NCI-H82 (cell line): Measurements from ENCODE around the gene PUSL1.

Source experiments
- DNase-seq: peaks from one replicate; lab custom pipeline; 2025; lab: John Stamatoyannopoulos, UW

Gene PUSL1

GRCh38 chr1:1340791-1341548 is 32.6 kb downstream of the PUSL1 start:
- no peak for DNase-seq

- no peak for DNase-seq
These were observed 33.2 kb downstream of the PUSL1 start for GRCh38 chr1:1341549-1342021.

DNA sequence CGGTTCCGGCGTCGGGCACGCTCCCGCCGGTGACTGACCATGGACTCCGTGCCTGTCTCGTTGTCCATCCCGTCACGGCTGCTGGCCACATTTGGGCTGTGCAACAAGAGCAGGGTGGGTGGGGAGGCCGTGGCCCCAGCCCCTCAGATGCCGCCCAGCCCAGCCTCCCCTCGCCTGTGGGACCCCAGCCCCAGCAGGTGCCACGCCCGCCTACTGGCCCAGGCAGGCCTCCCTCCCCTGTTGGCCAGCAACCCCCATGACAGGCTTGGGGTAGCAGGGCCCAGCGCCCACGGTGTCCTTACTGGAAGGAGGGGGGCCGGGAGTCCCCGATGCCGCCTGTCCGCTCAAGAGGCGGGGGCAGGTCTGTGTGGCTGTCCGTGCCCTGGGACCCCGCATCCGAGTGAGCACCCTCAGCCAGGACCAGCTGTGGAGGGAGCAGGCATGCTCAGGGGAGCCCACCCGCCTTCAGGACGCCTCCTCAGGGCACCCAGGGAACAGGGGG is 33.7 kb downstream of the PUSL1 start:
- DNase-seq, result no peak

- DNase-seq, result no peak
These were observed 34.3 kb downstream of the PUSL1 start for GRCh38 chr1:1342584-1343115.

GRCh38 chr1:1343811-1344421 is 35.5 kb downstream of the PUSL1 start:
- DNase-seq, result no peak

GRCh38 chr1:1344655-1345361 is 36.4 kb downstream of the PUSL1 start:
- peak; percentile 72 for DNase-seq

DNA sequence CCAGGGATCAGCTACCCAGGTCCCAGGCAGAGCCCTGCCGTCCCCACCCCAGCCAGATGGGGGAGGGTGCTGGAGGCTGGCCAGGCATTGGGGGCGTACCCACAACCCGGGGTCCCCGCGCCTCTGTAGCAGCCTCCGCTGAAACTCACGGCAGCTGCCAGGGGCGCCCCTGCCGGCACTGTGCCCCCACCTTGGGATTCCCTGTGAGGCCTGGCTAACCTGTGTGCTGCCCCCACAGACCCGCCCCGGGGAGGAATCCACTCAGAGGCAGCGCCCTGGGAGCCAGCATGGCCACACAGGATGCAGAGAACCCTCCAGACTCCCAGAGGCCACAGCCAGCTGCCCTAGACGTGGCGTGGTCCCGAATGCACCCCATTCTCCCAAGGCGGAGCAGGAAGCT is 37.0 kb downstream of the PUSL1 start:
- DNase-seq, result no peak

DNA sequence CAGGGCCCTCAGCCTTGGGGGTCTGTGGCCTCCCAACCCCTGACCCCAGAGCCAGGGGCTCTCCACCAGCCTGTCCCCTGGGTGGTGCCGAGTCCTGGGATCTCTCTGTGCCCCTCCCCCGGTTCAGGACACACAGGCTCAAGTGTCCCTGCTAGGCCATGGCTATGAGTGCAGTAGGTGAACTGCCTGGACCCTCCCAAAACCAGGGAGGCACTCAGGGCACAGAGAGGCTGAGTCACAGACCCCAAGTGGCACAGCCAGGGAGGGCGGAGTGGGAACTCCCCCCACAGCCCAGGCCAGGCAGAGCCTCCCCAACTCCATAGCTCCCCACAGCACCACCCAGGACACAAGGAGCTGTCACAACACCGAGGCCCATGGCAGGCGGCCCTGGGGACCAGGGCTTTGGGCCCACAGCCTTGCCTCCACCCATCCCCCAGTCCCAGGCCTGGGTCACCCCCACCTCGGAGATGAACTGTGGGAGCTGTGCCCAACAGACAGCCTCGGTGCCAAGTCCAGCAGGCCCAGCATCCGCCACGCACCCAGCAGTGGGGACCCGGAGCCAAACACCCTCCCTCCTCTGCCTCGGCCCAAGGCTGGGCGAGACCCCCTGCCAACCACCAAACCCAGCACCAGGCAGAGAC is 37.6 kb downstream of the PUSL1 start:
- no peak for DNase-seq

GRCh38 chr1:1346501-1346890 is 38.1 kb downstream of the PUSL1 start:
- DNase-seq, result no peak

DNA sequence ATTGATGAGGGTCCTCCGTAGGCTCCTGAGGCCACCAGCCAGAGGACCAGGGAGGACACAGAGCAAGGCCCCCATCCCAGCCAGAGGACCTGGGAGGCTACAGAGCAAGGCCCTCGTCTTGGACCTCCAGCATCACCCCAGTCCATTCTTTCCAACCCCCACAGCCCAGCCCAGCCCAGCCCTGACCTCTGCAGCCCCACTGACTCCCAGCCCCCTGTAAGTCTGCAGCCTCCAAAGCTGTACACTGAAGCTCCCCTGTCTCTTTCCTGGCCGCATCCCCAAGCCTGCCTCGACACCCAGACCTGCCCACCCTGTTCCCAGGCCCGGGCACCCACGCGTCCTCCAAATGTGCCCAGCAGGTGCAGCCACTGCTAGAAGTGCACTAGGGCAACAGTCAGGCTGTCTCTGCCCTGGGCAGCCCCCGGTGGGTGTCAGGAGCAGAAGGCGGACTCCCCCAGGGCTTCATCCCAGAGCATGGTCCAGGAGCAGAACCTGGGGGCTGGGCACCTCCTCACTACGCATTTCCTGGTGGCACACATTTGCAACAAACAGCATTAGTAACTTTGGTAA is 38.7 kb downstream of the PUSL1 start:
- no peak for DNase-seq

GRCh38 chr1:1347663-1348419 is 39.4 kb downstream of the PUSL1 start:
- peak; percentile 64 for DNase-seq

DNA sequence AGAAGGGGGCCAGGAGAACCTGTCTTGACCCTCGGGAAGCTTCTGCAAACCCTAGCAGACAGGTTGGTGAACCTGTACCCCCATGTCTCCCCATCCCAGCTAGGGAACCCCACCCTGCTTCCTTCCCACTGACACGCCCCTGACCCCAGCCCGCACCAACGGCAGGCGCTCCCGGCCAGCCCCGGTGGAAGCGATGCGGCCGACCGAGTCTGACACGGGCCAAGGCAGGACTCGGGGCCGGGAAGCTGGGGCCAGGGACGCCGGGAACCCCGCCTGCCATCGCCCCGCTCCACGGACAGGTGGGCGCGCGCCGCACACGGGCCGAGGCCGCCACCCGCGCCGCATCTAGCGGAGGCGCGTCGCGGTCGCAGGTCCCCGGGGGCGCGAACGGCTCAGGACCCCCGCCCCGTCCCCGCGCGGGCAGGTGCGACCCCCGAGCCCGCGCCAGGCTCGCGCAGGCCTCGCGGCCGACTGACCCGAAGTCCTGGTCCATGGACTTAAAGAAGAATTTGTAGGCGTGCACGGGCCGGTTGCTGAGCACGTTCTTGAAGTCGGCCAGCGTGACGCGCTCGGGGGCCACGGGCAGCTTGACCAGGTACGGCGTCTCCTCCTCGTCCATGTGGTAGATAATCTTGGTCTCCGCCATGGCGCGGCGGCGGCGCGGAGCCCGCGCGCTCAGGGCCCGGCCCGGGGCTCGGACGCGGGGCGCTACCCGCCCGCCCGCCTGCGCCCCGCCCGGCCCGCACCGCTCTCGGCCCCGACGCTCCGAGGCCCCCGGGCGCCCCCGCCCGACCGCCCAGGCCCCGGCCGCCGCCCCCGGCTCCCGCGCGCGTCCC is 40.2 kb downstream of the PUSL1 start:
- DNase-seq, result peak; percentile 63

DNA sequence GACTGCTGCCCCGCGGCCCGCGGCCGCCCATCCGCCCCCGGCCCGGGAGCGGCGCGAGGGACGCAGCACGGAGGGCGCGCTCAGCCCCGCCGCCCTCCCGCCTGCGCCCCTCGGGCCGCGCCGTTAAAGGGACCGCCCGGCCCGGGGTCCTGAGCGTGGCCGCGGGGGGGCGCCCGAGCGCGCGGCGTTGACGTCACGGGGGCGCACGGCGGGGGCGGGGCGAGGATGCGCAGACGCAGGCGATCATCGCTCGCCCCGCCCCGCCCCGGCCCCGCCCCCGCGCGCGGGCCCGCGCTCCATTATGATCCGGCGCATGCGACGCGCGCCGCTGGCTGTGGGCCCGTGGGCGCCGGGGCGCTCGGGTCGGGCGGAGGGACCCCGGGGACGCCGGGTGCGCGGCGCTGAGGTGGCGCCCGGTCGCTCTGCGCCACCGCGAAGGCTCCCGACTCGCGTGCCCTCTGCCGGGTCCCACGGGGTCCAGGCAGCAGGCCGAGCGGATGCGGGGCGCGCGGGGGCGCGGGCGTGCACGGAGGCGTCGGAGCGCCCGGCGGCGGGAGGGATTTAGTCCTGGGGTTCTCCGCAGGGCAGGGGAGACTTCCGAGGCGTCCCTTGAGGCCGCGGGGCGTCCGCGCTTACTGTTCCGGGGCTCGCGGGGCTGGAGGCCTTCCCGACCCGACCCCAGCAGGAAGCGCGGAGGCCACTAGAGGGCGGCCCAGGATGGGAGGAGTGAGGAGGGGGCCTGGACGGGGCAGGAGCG is 41.0 kb downstream of the PUSL1 start, which contains the start of gene DVL1:
DVL1 (minus strand) TSS at position 163 of the 757 bp plus-strand sequence. CDS start 353 bp downstream, outside the sequence.
- DNase-seq, result peak; percentile 87

- peak; percentile 56 for DNase-seq
These were observed 43.4 kb downstream of the PUSL1 start for GRCh38 chr1:1351511-1352427.

- peak; percentile 81 for DNase-seq
These were observed 44.5 kb downstream of the PUSL1 start for GRCh38 chr1:1352786-1353388.

- DNase-seq, result peak; percentile 48
These were observed 45.2 kb downstream of the PUSL1 start for GRCh38 chr1:1353389-1354151.
